ENCODE results near the gene OPCML.

DNA sequence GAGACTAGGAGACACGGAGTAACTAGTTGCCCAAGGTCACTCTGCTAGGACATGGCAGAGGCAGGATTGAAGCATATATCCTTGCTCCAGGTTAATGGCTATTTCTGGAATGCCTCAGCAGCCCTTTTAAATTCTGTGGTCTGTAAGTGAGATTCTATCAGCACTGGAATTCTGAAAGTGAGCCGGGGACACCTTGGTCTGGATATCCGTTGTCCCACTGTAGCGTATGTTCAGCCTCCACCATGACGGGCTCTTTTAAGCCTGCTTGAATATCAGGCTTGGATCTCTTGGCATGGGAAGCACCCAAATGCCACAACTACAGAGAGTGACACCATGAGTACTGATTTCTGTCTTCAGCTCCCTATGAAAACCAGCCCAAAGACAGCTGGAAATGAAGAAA lies 254.4 kb downstream of the OPCML start:
- TF ChIP-seq, protein P1, sequence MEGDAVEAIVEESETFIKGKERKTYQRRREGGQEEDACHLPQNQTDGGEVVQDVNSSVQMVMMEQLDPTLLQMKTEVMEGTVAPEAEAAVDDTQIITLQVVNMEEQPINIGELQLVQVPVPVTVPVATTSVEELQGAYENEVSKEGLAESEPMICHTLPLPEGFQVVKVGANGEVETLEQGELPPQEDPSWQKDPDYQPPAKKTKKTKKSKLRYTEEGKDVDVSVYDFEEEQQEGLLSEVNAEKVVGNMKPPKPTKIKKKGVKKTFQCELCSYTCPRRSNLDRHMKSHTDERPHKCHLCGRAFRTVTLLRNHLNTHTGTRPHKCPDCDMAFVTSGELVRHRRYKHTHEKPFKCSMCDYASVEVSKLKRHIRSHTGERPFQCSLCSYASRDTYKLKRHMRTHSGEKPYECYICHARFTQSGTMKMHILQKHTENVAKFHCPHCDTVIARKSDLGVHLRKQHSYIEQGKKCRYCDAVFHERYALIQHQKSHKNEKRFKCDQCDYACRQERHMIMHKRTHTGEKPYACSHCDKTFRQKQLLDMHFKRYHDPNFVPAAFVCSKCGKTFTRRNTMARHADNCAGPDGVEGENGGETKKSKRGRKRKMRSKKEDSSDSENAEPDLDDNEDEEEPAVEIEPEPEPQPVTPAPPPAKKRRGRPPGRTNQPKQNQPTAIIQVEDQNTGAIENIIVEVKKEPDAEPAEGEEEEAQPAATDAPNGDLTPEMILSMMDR (conservative IDR thresholded peaks at IDR 0.05 in 1 of 2, IDR thresholded peaks at IDR 0.05 in 1 of 2; ENCODE audit: extremely low read depth in 1 of 2, insufficient read depth in 1 of 2, low read depth in 1 of 2, low read length in 2 of 2) = no peak
- TF ChIP-seq EZH2 (IDR thresholded peaks at IDR 0.05; ENCODE audit: borderline replicate concordance, low read length) = no peak

All from mammary epithelial cell (primary cell).